Keratinocyte (primary cell): ENCODE measurements around the gene CACNA1B. TPM values are rescaled to one million over a fixed set of nuclear protein-coding genes. Genes with fewer than 3 reads are reported as not detected.

ENCODE experiments used
- DNase-seq: peaks from one replicate; pipeline ENCODE4 v3.0.0-alpha.2; 2011; ENCODE audit warnings: low read depth, missing footprints, low spot score
- FAIRE-seq: peaks from 2 replicates; lab custom pipeline; 2011; peaks lifted over from hg19 to GRCh38; lab: Jason Lieb, UNC
- H2AFZ ChIP-seq: 2 replicates; pipeline ENCODE4 v1.6.0; 2012; ENCODE audit warnings: low read length, control low read depth, inconsistent platforms; ENCODE audit not compliant: control insufficient read depth
- H3K27ac ChIP-seq: 2 replicates; pipeline ENCODE4 v1.5.1; 2011; ENCODE audit warnings: low read length; ENCODE audit not compliant: control insufficient read depth, insufficient read depth
- H3K27me3 ChIP-seq: 3 replicates; pipeline ENCODE4 v1.6.0; 2011; ENCODE audit warnings: low read length; ENCODE audit not compliant: control insufficient read depth, insufficient read depth; ENCODE audit errors: extremely low read depth
- H3K36me3 ChIP-seq, 2 experiments: 2 replicates in 1 of 2; 3 replicates in 1 of 2; pipeline ENCODE4 v1.5.1; 2011; ENCODE audit warnings: low read length in 2 of 2, mild to moderate bottlenecking in 1 of 2; ENCODE audit not compliant: control insufficient read depth in 2 of 2, insufficient read depth in 2 of 2; ENCODE audit errors: extremely low read depth in 1 of 2
- H3K4me1 ChIP-seq: 3 replicates; pipeline ENCODE4 v1.5.1; 2011; ENCODE audit warnings: low read length; ENCODE audit not compliant: control insufficient read depth, insufficient read depth; ENCODE audit errors: extremely low read depth
- H3K4me2 ChIP-seq: 3 replicates; pipeline ENCODE4 v1.6.0; 2011; ENCODE audit warnings: low read depth, low read length; ENCODE audit not compliant: control insufficient read depth, insufficient read depth; ENCODE audit errors: extremely low read depth
- H3K4me3 ChIP-seq, 3 experiments: fragments of 200-600 bp in 1 of 3; sonication (generic) in 1 of 3; 2 replicates in 2 of 3; 3 replicates in 1 of 3; pipeline ENCODE4 v1.5.1; 2011 to 2016; ENCODE audit warnings: low read length in 3 of 3, mild to moderate bottlenecking in 3 of 3, control low read depth in 2 of 3, inconsistent platforms in 1 of 3, low read depth in 1 of 3, mixed read lengths in 1 of 3, mixed run types in 1 of 3, moderate library complexity in 1 of 3; ENCODE audit not compliant: control insufficient read depth in 2 of 3, insufficient read depth in 2 of 3; ENCODE audit errors: extremely low read depth in 1 of 3
- H3K79me2 ChIP-seq: 2 replicates; pipeline ENCODE4 v1.6.0; 2012; ENCODE audit warnings: low read length; ENCODE audit not compliant: control insufficient read depth, insufficient read depth
- H3K9ac ChIP-seq: 3 replicates; pipeline ENCODE4 v1.6.0; 2011; ENCODE audit warnings: low read length; ENCODE audit not compliant: control insufficient read depth, insufficient read depth; ENCODE audit errors: extremely low read depth
- H3K9me1 ChIP-seq: 3 replicates; pipeline ENCODE4 v1.6.0; 2011; ENCODE audit warnings: low read length; ENCODE audit not compliant: control insufficient read depth, insufficient read depth; ENCODE audit errors: extremely low read depth
- H3K9me3 ChIP-seq: 2 replicates; pipeline ENCODE4 v1.5.1; 2012; ENCODE audit warnings: low read depth, low read length; ENCODE audit not compliant: control insufficient read depth
- H4K20me1 ChIP-seq: 3 replicates; pipeline ENCODE4 v1.6.0; 2011; ENCODE audit warnings: low read length; ENCODE audit not compliant: control insufficient read depth, insufficient read depth; ENCODE audit errors: extremely low read depth
- CTCF ChIP-seq, 3 experiments: IDR thresholded peaks in 1 of 3; conservative IDR thresholded peaks in 1 of 3; optimal IDR thresholded peaks in 1 of 3; 2 replicates in 2 of 3; 3 replicates in 1 of 3; pipeline versions ENCODE3 to v1.5.1; 2011; ENCODE audit warnings: low read length in 3 of 3, mild to moderate bottlenecking in 3 of 3, moderate library complexity in 2 of 3, control low read depth in 1 of 3, inconsistent platforms in 1 of 3; ENCODE audit not compliant: insufficient read depth in 2 of 3; ENCODE audit errors: extremely low read depth in 1 of 3
- EZH2 ChIP-seq: IDR thresholded peaks from one replicate; pipeline ENCODE4 v1.6.1; 2012; ENCODE audit warnings: inconsistent platforms, mild to moderate bottlenecking, low read length, moderate library complexity
- dilution Hi-C: fragments of 300-500 bp; cut with MboI; formaldehyde crosslinking; loops from one replicate; pipeline ENCODE4 v1.7.0; 2020; ENCODE audit warnings: low sequenced_read_pairs; ENCODE audit not compliant: extremely low pct_ligation_motif_present
- polyA plus RNA-seq, 5 experiments: library from polyadenylated mRNA; depleted of rRNA in 3 of 5; stranded (reverse) in 3 of 5; stranded (forward) in 1 of 5; unstranded in 1 of 5; fragments of >200 nt; gene quantifications; 1 replicate in 1 of 5; 2 replicates in 3 of 5; 3 replicates in 1 of 5; pipeline versions ENCODE4 v1.2.1 to v1.2.3, GENCODE V29; 2011 to 2012; ENCODE audit warnings: missing spikeins in 2 of 5, low read depth in 1 of 5, low replicate concordance in 1 of 5

Gene CACNA1B
- polyA plus RNA-seq, 1 donor (not counting 4 experiments of a cell fraction or from before 2014, with no cell fraction given): 0.01 TPM

DNA sequence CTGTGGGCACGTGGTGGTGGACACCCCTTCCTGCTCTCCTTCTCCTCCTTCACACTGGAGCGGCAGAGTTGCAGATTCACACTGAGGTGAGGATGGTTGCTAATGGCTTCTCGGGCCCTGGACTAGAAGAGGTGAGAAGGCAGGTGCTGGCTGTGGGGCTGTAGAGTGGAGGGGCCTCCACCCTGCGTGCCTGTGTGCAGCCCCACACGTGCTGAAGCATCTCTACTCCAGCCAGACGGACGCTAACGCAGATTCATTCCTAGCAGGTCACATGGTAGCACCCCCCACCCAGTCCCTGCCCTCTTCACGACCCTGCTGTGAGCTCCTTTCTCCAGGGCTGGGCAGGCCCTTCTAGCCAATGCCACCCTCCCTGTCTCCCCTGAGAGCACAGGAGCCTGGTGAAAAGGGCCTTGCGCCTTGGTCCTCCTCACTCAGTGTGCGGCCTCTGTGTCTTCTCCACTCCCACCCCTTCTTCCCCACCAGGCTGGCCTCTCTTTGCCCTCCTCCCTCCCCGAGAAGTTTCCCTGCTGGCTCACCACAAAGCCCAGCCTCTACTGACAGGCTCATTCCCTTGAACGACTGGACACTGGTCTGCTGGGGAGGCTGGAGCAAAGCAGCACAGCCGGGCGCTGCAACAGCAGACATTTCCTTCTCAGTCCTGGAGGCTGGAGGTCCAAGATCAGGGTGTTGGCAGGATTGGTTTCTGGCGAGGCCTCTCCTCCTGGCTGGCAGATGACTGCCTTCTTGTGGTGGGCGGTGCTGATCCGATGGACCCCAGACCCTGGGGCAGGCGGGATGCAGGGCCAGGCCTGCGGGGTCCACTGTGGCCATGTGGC lies 14.2 kb downstream of the CACNA1B start:
- H3K9ac ChIP-seq: no peak overlapping the region
- H2AFZ ChIP-seq: no peak overlapping the region
- no peaks in the 10 kb centered on the region for H4K20me1 ChIP-seq
- H3K27me3 ChIP-seq: no peaks in the 10 kb centered on the region
- FAIRE-seq: no peak
- no peaks in the 10 kb centered on the region for H3K79me2 ChIP-seq
- H3K4me2 ChIP-seq: no peak overlapping the region
- H3K4me3 ChIP-seq: no peak overlapping the region
- dilution Hi-C loops: no loop called here
- H3K9me3 ChIP-seq: no peaks in the 10 kb centered on the region
- no peaks in the 10 kb centered on the region for H3K36me3 ChIP-seq
- H3K27ac ChIP-seq: no peak overlapping the region
- no peak for DNase-seq
- H3K9me1 ChIP-seq: no peaks in the 10 kb centered on the region
- TF ChIP-seq EZH2 (no peak), CTCF (optimal IDR thresholded peaks at IDR 0.05 in 1 of 3, IDR thresholded peaks at IDR 0.05 in 1 of 3, conservative IDR thresholded peaks at IDR 0.05 in 1 of 3; ENCODE audit: extremely low read depth in 1 of 3, insufficient read depth in 2 of 3, low read length in 3 of 3) (no peak)
- no peaks in the 10 kb centered on the region for H3K4me1 ChIP-seq

- no peaks in the 10 kb centered on the region for H3K9me1 ChIP-seq
- no peak overlapping the region for H3K9ac ChIP-seq
- H3K27ac ChIP-seq: no peak overlapping the region
- no peak overlapping the region for H3K4me2 ChIP-seq
- no peaks in the 10 kb centered on the region for H3K27me3 ChIP-seq
- no peaks in the 10 kb centered on the region for H3K36me3 ChIP-seq
- dilution Hi-C loops: no loop called here
- H3K79me2 ChIP-seq: no peaks in the 10 kb centered on the region
- no peaks in the 10 kb centered on the region for H4K20me1 ChIP-seq
- H2AFZ ChIP-seq: no peak overlapping the region
- FAIRE-seq (no peak), DNase-seq (no peak)
- H3K4me1 ChIP-seq: no peaks in the 10 kb centered on the region
- no peaks in the 10 kb centered on the region for H3K9me3 ChIP-seq
- H3K4me3 ChIP-seq: no peak overlapping the region
- TF ChIP-seq EZH2 (no peak), CTCF (optimal IDR thresholded peaks at IDR 0.05 in 1 of 3, IDR thresholded peaks at IDR 0.05 in 1 of 3, conservative IDR thresholded peaks at IDR 0.05 in 1 of 3; ENCODE audit: extremely low read depth in 1 of 3, insufficient read depth in 2 of 3, low read length in 3 of 3) (no peak)
These were observed 15.0 kb downstream of the CACNA1B start for GRCh38 chr9:137892424-137893191.
